PC-3 (cell line): ENCODE results near the gene PRAMEF10.
"Not testable (repeated sequence)": the region's sequence is repeated elsewhere in the genome, so short reads cannot be mapped to it uniquely, and the experiment has no call there.

ENCODE experiments used
- CTCF ChIP-seq: fragments of 300-600 bp; sonication (generic); conservative IDR thresholded peaks from 2 replicates; pipeline ENCODE4 v1.5.1; 2017; ENCODE audit warnings: antibody characterized with exemption, low read depth, mild to moderate bottlenecking, low read length
- EZH2 ChIP-seq: fragments of 300-600 bp; sonication (generic); IDR thresholded peaks from one replicate; pipeline ENCODE4 v1.6.1; 2017; ENCODE audit warnings: antibody characterized with exemption, mild to moderate bottlenecking, low read length; ENCODE audit not compliant: unreplicated experiment
- EZH2phosphoT487 ChIP-seq: fragments of 300-600 bp; sonication (generic); IDR thresholded peaks from 2 replicates; pipeline ENCODE4 v1.6.1; 2018; ENCODE audit warnings: mild to moderate bottlenecking, antibody characterized with exemption, low read length, borderline replicate concordance

- not testable (repeated sequence) for TF ChIP-seq EZH2phosphoT487, CTCF, EZH2
Observed at GRCh38 chr1:12947480-12947879, 49.4 kb upstream of the PRAMEF10 start, which contains the start of gene PRAMEF6.
